GM18858 (cell line): Measurements from ENCODE around the gene STARD13.
A peak's percentile ranks its signal among the peaks of the same experiment; 100 is the strongest.

Source experiments
- ATAC-seq: cut with Tn5 transposase; IDR thresholded peaks from one replicate; pipeline ENCODE4 v1.9.1; 2021; ENCODE audit not compliant: unreplicated experiment

The STARD13 gene

DNA sequence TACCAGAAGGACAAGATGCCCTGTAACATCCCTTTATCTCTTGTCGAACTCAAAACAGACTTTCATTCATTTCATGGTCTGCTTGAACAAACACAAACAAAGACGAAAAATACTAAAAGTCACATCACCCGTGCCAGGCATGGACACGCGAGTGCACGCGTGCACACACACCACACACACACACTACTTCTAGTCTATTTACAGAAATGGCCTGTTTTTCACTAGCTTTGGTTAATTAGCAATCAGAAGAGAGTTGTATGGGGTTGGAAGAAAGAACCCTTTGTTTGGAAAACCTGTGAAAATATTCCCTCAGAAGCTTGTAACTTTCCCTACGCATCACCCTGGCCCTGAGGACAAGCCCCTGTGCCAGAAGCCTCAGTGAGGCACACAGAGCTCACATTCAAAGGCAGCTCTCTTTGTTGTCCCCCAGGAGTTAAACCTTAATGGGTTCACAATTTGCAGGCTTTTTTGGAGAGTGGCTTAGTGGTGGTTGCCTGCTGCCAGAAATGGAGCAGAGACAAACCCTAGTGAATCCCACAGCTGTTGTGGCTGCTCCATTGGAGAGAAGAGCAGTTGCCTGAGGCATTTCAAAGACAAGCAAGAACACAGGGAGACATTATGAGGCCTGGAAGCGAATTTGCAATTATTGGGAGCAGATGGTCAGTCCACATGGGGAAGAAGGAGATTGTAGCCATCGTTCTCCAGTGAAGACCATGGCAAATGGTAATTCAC is 55.9 kb downstream of the STARD13 start:
- no peak for ATAC-seq

GRCh38 chr13:33228648-33229445 is 56.7 kb downstream of the STARD13 start:
- ATAC-seq, result peak; percentile 86

DNA sequence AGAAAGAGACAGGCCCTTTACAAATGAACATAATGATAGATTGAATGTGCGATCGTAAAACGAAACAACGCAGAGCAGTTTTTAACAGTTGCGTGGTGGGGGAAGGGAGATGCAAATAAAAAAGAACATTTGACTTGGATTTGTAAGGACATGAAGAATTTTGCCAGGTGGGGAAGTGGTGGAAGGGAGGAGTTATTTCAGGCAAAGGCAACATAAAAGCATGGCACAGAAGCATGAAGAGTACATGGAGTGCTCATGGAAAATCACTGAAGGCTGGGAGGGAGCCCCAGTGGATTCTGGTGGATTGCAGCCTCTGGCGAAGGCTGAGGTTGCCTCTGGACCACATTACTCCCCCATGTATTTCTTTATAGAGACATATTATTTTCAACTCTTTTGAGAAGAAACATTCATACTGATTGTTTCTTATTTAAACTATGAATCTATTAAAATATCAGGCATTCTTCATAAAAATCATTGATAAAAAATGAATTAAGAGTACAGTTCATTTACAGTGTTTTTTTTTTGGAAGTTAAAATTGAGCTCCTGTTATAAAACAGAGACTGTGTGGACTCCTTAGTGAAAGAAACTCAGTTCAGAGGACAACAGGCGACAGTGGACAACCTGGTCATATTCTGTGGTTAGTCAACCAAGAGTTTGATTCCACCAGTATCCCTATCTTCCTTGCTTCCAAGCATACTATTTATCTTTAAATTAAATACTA is 57.5 kb downstream of the STARD13 start:
- ATAC-seq, result no peak

DNA sequence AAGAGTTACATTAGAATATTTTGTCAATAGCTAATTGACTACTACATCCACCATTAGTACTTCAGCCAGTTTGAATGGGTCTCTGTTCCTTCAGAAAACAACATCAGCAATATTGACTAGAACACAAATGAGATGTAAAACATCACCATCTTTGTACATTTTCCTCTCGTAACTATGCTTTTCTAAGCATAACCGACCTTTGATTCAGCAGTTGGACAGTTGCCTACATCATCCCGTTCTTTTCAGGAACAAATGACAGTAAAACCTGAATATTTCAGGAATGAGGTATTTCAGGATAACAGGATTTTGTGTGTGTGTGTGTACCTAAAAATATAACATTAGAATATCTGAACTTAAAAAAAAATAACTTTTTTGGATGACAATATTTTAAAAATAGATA is 60.9 kb downstream of the STARD13 start:
- no peak for ATAC-seq

DNA sequence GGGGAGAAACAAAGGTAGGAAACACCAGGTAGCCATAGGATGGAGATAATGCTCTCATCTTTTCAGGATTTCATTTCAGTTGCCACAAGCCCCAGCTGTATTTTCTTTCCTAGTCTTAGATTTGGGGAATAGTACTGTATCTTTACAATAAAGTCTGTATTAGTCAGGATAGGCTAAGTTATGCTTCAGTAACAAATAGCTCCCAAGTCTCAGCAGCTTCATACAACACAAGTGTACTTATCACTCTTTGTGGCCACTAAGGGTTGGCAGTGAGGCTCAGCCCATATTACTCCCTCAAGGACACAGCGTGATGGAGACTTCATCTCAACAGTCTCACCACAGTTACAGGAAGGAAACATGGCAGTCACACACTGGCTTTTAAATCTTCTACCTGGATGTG is 61.4 kb downstream of the STARD13 start:
- ATAC-seq, result no peak

DNA sequence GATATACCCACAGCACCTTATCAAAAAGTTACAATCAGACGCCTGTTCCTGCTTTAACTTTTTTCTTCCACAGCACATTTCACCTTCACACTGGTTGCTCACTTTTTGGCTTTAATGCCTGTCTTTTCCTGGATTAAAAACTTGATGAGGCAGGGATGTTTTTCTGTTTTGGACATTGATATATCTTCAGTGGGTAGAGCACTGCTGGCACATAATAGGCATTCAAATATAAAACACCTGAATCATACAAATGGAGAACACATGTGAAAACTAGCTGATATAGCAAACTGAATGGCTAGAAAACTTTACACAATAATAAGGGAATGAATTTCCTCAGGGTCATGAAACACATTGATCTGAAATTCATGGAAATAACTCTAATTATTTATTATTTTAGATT is 65.6 kb downstream of the STARD13 start:
- ATAC-seq, result no peak

GRCh38 chr13:33218426-33218825 is 67.1 kb downstream of the STARD13 start:
- ATAC-seq, result no peak

DNA sequence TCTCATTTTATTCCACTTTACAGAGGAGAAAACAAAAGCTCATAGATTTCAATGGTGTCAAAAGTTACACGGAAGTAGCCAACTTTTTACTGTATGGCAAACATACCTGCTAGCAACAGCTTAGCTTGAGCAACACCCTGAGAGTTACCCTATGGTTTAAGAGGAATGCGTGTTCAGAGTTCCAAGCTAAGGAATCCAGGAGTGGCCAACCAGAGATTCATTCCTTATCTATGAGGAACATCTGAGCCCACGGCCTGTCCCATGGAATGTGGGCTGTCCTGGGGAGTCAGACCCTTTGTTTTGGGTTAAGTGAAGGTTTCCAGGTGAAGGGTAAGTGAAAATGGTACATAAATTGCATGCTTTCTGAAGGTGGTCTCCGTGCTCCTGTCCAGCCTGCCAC is 67.5 kb downstream of the STARD13 start:
- no peak for ATAC-seq

DNA sequence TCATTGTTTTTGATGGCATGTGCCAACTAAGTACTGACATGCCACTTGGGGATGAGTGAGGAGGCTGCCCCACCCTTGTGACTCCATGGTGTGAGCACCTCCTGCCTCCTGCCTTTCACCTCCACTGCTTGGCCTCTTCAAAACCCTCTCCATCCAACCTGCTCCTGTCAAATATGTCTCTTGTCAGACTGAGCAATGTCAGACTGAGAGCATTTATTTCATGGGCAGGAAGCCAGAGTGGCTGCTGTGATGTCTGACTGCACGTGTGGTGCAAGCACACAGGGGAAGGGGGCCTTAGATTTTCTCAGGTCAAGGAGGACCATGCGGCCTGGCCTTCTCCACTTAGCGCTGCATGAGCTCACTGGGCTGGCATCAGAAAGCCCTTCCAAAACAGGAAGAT is 68.3 kb downstream of the STARD13 start:
- ATAC-seq, result no peak

DNA sequence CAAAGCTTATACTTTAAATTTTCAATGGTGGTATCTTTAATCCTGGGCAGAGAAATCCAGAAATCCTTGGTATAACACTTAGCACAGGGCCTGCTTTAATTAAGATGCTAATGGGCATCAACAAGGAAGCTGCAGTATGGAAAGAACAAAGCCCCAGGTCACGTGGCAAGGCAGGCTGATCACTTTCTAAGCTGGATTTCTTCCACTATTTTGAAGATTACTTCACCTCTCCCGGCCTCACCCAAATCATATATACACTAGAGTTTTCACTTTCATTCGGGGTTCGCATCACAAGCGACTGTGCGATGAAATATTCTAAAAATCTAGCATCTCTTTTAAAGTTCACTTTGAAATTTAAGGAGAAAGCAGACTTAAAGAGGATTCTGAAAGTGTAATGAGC is 71.8 kb downstream of the STARD13 start:
- ATAC-seq, result no peak

- no peak for ATAC-seq
These were observed 72.4 kb downstream of the STARD13 start for GRCh38 chr13:33213024-33213768.

GRCh38 chr13:33212396-33212795 is 73.2 kb downstream of the STARD13 start:
- no peak for ATAC-seq

DNA sequence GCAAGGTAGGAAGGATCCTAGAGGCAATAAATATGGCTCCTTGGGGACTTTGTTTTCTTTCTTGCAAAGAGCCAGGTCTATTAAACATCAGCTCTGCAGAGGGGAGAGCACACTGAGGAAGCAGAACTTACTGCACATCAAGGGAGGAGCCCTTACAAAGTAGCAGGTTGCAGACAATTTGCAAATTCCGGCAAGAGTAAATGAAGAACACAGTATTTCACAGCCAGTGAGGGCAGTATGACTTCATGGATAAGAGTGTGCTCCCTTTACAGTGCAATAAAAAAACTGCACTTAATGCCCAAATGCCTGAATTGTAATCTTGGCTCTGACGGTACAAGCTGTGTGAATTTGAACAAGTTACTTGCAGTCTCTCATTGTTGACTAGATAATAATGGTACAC is 75.5 kb downstream of the STARD13 start:
- ATAC-seq, result no peak

- no peak for ATAC-seq
These were observed 77.0 kb downstream of the STARD13 start for GRCh38 chr13:33208290-33209220.

- ATAC-seq, result no peak
These were observed 78.0 kb downstream of the STARD13 start for GRCh38 chr13:33207615-33207961.

DNA sequence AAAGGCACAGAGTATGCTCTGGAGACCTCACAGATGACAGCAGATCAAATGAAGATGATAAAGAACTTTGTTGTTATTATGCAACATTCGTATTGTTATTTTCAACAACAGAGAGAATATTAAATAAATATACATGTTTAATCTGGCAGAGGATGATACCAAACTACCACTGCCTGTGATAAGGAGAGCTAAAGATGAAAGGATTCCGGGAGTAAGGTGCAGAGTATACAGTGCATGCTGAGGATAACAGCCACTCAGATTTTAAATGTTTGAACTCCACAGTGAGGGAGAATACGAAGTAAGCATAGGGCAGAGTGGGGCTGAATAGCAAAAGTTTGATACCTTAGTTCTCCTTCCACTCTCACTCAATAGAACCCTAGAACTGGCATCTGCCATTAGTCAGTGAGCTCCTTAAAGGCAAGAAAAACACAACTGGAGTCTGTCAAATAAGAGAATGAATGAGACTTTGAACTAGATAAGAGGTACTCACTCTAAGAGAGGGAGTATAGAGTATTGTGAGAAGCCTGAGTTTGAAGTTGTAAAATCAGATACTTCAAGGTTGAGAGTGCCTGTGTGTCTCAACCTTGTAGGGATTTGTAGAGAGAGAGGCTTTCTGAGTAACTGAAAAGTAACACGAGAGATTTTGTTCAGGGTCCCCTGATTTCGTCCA is 78.5 kb downstream of the STARD13 start:
- no peak for ATAC-seq

DNA sequence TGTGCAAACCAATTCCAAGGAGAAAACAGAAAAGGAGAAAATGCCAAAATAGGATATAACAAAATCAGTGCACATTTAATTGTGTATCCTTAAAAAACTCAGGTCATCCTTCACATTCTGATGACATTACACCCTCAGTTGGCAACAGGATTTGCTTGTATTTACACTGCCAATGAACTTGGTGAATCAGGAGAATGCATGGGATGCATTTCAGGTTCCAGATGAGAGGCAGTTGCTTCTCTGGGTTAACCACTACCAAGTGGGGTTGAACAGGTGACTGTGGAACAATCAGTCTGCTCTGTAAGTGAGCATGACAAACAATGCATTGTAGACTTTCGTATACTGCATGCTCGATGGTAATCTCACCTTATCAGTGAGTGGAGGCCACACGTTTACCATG is 79.1 kb downstream of the STARD13 start:
- ATAC-seq, result no peak

- ATAC-seq, result peak; percentile 36
These were observed 79.7 kb downstream of the STARD13 start for GRCh38 chr13:33205804-33206221.

- ATAC-seq, result no peak
These were observed 80.3 kb downstream of the STARD13 start for GRCh38 chr13:33205224-33205623.
